ENCODE data around the gene LMTK3.

- TF ChIP-seq TCF4 (CRISPR knock-in tag; IDR thresholded peaks at IDR 0.05; ENCODE audit: borderline replicate concordance), result no peak
- no peak for TF ChIP-seq BACH2 (CRISPR knock-in tag; IDR thresholded peaks at IDR 0.05; ENCODE audit: borderline replicate concordance)
- TF ChIP-seq ZNF565 (CRISPR knock-in tag; conservative IDR thresholded peaks at IDR 0.05; ENCODE audit: low read depth), result no peak
- TF ChIP-seq, protein P1, sequence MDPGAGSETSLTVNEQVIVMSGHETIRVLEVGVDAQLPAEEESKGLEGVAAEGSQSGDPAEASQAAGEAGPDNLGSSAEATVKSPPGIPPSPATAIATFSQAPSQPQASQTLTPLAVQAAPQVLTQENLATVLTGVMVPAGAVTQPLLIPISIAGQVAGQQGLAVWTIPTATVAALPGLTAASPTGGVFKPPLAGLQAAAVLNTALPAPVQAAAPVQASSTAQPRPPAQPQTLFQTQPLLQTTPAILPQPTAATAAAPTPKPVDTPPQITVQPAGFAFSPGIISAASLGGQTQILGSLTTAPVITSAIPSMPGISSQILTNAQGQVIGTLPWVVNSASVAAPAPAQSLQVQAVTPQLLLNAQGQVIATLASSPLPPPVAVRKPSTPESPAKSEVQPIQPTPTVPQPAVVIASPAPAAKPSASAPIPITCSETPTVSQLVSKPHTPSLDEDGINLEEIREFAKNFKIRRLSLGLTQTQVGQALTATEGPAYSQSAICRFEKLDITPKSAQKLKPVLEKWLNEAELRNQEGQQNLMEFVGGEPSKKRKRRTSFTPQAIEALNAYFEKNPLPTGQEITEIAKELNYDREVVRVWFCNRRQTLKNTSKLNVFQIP (CRISPR knock-in tag; IDR thresholded peaks at IDR 0.05; ENCODE audit: borderline replicate concordance, low read depth), result no peak
- TF ChIP-seq OSR1 (CRISPR knock-in tag; IDR thresholded peaks at IDR 0.05), result no peak
- no peak for TF ChIP-seq ISL1 (CRISPR knock-in tag; IDR thresholded peaks at IDR 0.05)
- TF ChIP-seq ARNTL (CRISPR knock-in tag; IDR thresholded peaks at IDR 0.05; ENCODE audit: borderline replicate concordance, low read depth), result no peak
- no peak for TF ChIP-seq ZFP3 (CRISPR knock-in tag; IDR thresholded peaks at IDR 0.05)
- TF ChIP-seq, protein P2, sequence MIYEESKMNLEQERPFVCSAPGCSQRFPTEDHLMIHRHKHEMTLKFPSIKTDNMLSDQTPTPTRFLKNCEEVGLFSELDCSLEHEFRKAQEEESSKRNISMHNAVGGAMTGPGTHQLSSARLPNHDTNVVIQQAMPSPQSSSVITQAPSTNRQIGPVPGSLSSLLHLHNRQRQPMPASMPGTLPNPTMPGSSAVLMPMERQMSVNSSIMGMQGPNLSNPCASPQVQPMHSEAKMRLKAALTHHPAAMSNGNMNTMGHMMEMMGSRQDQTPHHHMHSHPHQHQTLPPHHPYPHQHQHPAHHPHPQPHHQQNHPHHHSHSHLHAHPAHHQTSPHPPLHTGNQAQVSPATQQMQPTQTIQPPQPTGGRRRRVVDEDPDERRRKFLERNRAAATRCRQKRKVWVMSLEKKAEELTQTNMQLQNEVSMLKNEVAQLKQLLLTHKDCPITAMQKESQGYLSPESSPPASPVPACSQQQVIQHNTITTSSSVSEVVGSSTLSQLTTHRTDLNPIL (CRISPR knock-in tag; IDR thresholded peaks at IDR 0.05; ENCODE audit: low read depth), result no peak
Observed at GRCh38 chr19:48540110-48540509, 28.5 kb upstream of the LMTK3 start.

Measured in SK-N-SH treated with all-trans-retinoic acid at 6 μM for 48 hours (cell line).